Measurements from ENCODE around the gene NR2F1-AS1.

NR2F1-AS1 gene

DNA sequence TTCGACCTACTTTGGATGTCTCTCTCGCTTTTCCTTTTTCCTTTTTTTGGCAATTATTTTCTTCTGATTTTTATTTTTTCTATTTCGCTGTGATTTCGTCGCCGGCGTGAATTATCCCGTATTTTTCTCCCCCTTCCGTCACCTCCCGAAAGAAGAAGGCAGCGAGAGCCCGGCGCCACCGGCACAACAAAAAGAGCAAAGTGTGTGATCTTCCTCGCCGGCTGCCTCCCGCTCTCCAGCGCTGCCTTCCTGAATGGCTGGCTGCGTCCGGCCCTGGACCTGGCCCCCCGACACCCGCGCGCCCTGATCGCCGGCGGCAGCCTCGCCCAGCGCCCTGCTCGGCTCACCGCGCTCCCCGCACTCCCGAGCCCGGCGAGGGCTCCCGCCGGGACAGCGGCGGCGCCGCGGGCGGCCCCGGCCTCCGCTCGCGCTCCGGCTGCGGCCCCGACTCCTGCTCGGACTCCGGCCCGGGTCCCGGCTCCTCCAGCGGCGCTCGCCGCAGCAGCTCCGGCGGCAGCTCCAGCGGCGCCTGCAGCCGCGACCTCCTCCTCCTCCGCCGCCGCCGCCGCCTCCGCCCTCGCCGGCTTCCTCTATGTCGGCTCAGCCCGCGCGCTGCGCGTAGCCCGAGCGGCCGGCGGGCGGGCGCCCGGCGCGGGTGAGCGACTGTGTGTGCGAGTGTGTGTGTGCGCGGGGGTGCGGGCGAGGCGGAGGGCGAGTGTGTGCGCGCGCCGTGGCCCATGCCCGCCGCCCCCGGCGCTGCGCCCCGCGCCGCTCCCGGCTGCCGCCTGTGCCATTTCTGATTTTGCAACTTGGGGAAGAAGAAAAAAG lies 3.0 kb upstream of the NR2F1-AS1 start:
- peak in 1 of 2 experiments; percentile 58 for DNase-seq (ENCODE audit: low read depth in 1 of 2, low spot score in 1 of 2)
- in situ Hi-C loops (cut with HindIII; ENCODE audit: low pct_unique_long_range_greater_than_20kb, low sequenced_read_pairs) = no loop called here
- TF ChIP-seq JUND (IDR thresholded peaks at IDR 0.05; ENCODE audit: low read depth) = no peak

DNA sequence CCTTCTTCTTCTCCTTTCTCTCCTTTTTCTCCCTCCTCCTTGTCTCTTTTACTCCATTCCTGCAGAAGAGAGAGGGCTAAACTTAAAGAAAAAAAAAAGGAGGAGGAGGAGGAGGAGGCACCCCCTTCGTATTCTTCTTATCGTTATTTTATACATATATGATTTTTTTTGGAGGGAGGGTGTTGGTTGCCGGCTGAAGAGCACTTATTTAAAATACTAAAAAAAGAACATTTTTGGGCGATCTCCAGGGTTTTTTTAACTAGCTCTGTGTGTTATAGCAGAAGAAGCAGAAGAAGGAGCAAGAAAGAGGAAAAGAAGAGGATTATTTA lies 2.4 kb upstream of the NR2F1-AS1 start:
- in situ Hi-C loops (cut with HindIII; ENCODE audit: low pct_unique_long_range_greater_than_20kb, low sequenced_read_pairs) = no loop called here
- DNase-seq (ENCODE audit: low read depth in 1 of 2, low spot score in 1 of 2) = no peak
- TF ChIP-seq JUND (IDR thresholded peaks at IDR 0.05; ENCODE audit: low read depth) = no peak

DNA sequence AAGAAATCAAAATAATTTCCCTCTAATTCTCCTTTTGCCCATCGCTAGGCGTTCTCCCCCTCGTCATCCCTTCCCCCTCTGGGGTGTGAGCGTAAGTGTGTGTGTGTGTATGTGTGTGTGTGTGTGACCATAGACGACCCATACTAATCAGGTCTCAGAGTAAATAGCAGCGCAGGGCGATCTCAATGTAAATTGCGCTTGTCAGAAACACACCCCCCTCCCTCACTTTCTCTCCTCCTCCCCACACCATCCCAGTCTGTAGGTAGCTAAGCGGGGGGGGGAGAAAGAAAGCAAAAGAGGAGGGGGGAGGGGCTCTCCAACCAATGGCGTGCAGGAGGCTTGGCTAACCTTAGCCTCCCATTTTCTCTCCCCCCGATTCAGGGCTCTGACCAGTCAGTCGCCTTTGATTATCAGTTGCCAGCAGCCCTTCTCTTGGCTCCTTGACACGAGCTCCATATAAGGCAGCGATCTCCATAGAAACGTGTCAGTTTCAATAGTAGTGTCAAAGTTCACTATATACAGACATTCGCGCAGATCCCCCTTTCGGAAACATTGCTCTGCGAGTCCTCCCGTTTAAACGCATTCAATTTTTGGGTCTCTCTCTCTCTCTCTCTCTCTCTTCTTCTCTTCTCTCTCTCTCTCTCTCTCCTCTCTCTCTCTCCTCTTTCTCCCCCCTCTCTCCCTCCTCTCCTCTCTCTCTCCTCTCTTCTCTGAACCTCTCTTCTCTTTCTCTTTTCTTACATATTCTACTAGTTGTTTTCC lies 1.8 kb upstream of the NR2F1-AS1 start, which contains the start of gene NR2F1:
Gene NR2F1 (plus strand): TSS at position 546 of the 762 bp plus-strand sequence. CDS start 1,802 bp downstream, outside the sequence.
- DNase-seq (ENCODE audit: low read depth in 1 of 2, low spot score in 1 of 2) = peak in 1 of 2 experiments; percentile 63
- in situ Hi-C loops (cut with HindIII; ENCODE audit: low pct_unique_long_range_greater_than_20kb, low sequenced_read_pairs) = no loop called here
- TF ChIP-seq JUND (IDR thresholded peaks at IDR 0.05; ENCODE audit: low read depth) = no peak

DNA sequence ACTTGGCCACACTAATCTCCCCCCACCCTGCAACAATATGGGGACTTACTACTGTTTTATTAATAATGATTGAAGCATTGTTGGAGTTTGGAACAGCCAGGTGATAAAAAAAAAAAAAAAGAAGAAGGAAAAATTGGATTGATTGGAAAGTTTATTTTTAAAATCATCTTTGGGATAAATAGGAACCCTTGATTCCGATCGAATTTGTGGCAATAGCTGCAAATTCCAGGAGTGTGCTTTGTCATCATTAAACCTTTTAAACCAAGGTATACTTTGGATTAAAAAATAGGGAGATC lies 1.1 kb upstream of the NR2F1-AS1 start:
- TF ChIP-seq JUND (IDR thresholded peaks at IDR 0.05; ENCODE audit: low read depth) = no peak
- in situ Hi-C loops (cut with HindIII; ENCODE audit: low pct_unique_long_range_greater_than_20kb, low sequenced_read_pairs) = no loop called here
- no peak for DNase-seq (ENCODE audit: low read depth in 1 of 2, low spot score in 1 of 2)

- peak in 1 of 2 experiments; percentile 50 for DNase-seq (ENCODE audit: low read depth in 1 of 2, low spot score in 1 of 2)
- in situ Hi-C loops (cut with HindIII; ENCODE audit: low pct_unique_long_range_greater_than_20kb, low sequenced_read_pairs) = no loop called here
- no peak for TF ChIP-seq JUND (IDR thresholded peaks at IDR 0.05; ENCODE audit: low read depth)
Observed at GRCh38 chr5:93580063-93580926, 724 bp downstream of the NR2F1-AS1 start.

GRCh38 chr5:93579692-93580062 lies 1.3 kb downstream of the NR2F1-AS1 start:
- no peak for TF ChIP-seq JUND (IDR thresholded peaks at IDR 0.05; ENCODE audit: low read depth)
- no peak for DNase-seq (ENCODE audit: low read depth in 1 of 2, low spot score in 1 of 2)
- in situ Hi-C loops (cut with HindIII; ENCODE audit: low pct_unique_long_range_greater_than_20kb, low sequenced_read_pairs) = no loop called here

- no peak for DNase-seq (ENCODE audit: low read depth in 1 of 2, low spot score in 1 of 2)
- TF ChIP-seq JUND (IDR thresholded peaks at IDR 0.05; ENCODE audit: low read depth) = no peak
- in situ Hi-C loops (cut with HindIII; ENCODE audit: low pct_unique_long_range_greater_than_20kb, low sequenced_read_pairs) = no loop called here
Observed at GRCh38 chr5:93578813-93579691, 2.0 kb downstream of the NR2F1-AS1 start.

DNA sequence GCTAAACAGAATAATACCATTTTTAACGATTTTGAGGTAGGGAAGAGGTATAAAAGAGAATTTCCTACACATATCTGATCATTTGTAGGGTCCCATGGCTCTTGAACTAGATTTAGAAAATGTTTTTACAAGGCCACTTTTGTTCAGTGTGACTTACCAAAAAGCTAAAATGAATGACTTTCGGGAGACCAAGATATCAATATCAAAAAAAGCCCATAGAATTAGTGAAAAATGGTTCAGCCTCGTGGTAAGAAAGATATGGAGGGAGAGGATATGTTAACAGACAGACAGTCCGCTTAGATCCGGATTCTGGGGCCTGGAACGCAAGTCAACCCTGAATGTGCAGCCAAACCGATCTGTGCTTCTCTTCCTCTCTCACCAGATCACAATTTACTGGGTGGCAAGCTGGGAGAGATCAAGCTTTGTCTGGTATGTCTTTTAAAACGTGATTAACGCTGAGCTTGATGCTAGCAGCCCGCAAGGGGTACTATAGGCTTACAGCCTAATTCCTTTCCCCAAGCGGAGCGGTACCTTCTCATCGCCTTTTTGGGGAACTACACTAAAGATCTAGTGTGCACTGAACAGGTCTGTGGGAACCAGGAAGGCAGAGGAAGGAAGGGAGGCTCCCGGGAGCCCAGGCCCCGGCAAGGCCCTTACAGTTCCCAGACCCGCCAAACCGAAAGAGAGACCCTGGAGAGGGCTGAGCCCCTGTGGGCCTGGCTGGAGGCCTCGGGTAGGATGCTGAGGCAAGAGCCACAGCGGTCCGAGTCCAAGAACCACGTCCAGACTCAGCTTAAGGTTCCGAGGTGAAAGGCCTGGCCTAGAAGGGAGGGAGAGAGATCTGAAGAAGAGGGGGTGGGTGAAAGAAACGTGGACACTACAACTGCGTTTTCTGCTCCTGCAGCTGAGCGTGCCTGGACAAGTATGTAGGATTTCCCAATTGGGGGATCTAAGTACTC lies 2.9 kb downstream of the NR2F1-AS1 start:
- in situ Hi-C loops (cut with HindIII; ENCODE audit: low pct_unique_long_range_greater_than_20kb, low sequenced_read_pairs) = no loop called here
- no peak for TF ChIP-seq JUND (IDR thresholded peaks at IDR 0.05; ENCODE audit: low read depth)
- no peak for DNase-seq (ENCODE audit: low read depth in 1 of 2, low spot score in 1 of 2)

GRCh38 chr5:93576994-93577853 lies 3.8 kb downstream of the NR2F1-AS1 start:
- no peak for TF ChIP-seq JUND (IDR thresholded peaks at IDR 0.05; ENCODE audit: low read depth)
- in situ Hi-C loops (cut with HindIII; ENCODE audit: low pct_unique_long_range_greater_than_20kb, low sequenced_read_pairs) = no loop called here
- DNase-seq (ENCODE audit: low read depth in 1 of 2, low spot score in 1 of 2) = no peak

Measured in T47D (cell line).